WTC11 (cell line): ENCODE measurements around the gene HSPG2.
"Not testable (repeated sequence)": the region's sequence is repeated elsewhere in the genome, so short reads cannot be mapped to it uniquely, and the experiment has no call there.

Experiments used
- FOXJ3 ChIP-seq: sonication (generic); formaldehyde crosslinking; IDR thresholded peaks from 2 replicates; pipeline ENCODE4 v1.9.0; 2021; ENCODE audit warnings: missing genetic modification reagents, mild to moderate bottlenecking, borderline replicate concordance
- FOXK1 ChIP-seq: sonication (generic); formaldehyde crosslinking; IDR thresholded peaks from 2 replicates; pipeline ENCODE4 v1.8.0; 2022; ENCODE audit warnings: mild to moderate bottlenecking, moderate library complexity, missing genetic modification reagents
- HMGA2 ChIP-seq: fragments of 250-450 bp; sonication (Bioruptor Pico); IDR thresholded peaks from 2 replicates; pipeline ENCODE4 v1.4.0; 2021; ENCODE audit warnings: mild to moderate bottlenecking, moderate library complexity
- NFYB ChIP-seq: sonication (generic); formaldehyde crosslinking; conservative IDR thresholded peaks from 2 replicates; pipeline ENCODE4 v1.8.0; 2022; ENCODE audit warnings: low read depth, missing genetic modification reagents
- TF ChIP-seq, protein P1 (sequence below): sonication (generic); formaldehyde crosslinking; IDR thresholded peaks from 2 replicates; pipeline ENCODE4 v1.8.0; 2022; ENCODE audit warnings: mild to moderate bottlenecking, missing genetic modification reagents
- TF ChIP-seq, protein P2 (sequence below): fragments of 200-600 bp; IDR thresholded peaks from 2 replicates; pipeline ENCODE4 v1.8.0; 2022; ENCODE audit warnings: antibody characterized with exemption
- TF ChIP-seq, protein P3 (sequence below): sonication (generic); formaldehyde crosslinking; IDR thresholded peaks from 2 replicates; pipeline ENCODE4 v1.8.0; 2022; ENCODE audit warnings: mild to moderate bottlenecking, missing genetic modification reagents
- TF ChIP-seq, protein P4 (sequence below): sonication (generic); formaldehyde crosslinking; IDR thresholded peaks from 2 replicates; pipeline ENCODE4 v1.8.1; 2023; ENCODE audit warnings: mild to moderate bottlenecking, missing genetic modification reagents, moderate library complexity
- TF ChIP-seq, protein P5 (sequence below): sonication (generic); formaldehyde crosslinking; IDR thresholded peaks from 2 replicates; pipeline ENCODE4 v1.8.0; 2022; ENCODE audit warnings: mild to moderate bottlenecking, missing genetic modification reagents
- TF ChIP-seq, protein P6 (sequence below): sonication (generic); formaldehyde crosslinking; IDR thresholded peaks from 2 replicates; pipeline ENCODE4 v1.8.1; 2023; ENCODE audit warnings: mild to moderate bottlenecking, missing genetic modification reagents
- TF ChIP-seq, protein P7 (sequence below): sonication (generic); formaldehyde crosslinking; IDR thresholded peaks from 2 replicates; pipeline ENCODE4 v1.8.1; 2023; ENCODE audit warnings: mild to moderate bottlenecking, moderate library complexity, missing genetic modification reagents
- TF ChIP-seq, protein P8 (sequence below): sonication (generic); formaldehyde crosslinking; IDR thresholded peaks from 2 replicates; pipeline ENCODE4 v1.8.0; 2023; ENCODE audit warnings: missing genetic modification reagents
- TF ChIP-seq, protein P9 (sequence below): fragments of 250-450 bp; sonication (Bioruptor Pico); IDR thresholded peaks from 2 replicates; pipeline ENCODE4 v2.1.2; 2022; ENCODE audit warnings: mild to moderate bottlenecking, moderate library complexity

DNA sequence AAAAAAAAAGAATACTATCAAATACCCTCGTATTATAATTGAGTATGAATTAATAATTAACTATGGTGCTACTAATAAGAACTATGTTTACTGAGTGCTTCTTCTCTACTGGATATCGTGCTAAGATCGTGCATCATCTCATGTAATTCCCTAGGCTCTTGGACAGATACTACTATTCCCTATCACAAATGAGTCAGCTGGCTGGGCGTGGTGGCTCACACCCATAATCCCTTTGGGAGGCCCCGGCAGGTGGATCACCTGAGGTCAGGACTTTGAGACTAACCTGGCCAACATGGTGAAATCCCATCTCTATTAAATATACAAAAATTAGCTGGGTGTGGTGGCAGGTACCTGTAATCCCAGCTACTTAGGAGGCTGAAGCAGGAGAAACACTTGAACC lies 48.8 kb upstream of the HSPG2 start:
- TF ChIP-seq, protein P1, sequence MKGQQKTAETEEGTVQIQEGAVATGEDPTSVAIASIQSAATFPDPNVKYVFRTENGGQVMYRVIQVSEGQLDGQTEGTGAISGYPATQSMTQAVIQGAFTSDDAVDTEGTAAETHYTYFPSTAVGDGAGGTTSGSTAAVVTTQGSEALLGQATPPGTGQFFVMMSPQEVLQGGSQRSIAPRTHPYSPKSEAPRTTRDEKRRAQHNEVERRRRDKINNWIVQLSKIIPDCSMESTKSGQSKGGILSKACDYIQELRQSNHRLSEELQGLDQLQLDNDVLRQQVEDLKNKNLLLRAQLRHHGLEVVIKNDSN (CRISPR knock-in tag): not testable (repeated sequence)
- TF ChIP-seq, protein P2, sequence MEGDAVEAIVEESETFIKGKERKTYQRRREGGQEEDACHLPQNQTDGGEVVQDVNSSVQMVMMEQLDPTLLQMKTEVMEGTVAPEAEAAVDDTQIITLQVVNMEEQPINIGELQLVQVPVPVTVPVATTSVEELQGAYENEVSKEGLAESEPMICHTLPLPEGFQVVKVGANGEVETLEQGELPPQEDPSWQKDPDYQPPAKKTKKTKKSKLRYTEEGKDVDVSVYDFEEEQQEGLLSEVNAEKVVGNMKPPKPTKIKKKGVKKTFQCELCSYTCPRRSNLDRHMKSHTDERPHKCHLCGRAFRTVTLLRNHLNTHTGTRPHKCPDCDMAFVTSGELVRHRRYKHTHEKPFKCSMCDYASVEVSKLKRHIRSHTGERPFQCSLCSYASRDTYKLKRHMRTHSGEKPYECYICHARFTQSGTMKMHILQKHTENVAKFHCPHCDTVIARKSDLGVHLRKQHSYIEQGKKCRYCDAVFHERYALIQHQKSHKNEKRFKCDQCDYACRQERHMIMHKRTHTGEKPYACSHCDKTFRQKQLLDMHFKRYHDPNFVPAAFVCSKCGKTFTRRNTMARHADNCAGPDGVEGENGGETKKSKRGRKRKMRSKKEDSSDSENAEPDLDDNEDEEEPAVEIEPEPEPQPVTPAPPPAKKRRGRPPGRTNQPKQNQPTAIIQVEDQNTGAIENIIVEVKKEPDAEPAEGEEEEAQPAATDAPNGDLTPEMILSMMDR: not testable (repeated sequence)
- TF ChIP-seq, protein P3, sequence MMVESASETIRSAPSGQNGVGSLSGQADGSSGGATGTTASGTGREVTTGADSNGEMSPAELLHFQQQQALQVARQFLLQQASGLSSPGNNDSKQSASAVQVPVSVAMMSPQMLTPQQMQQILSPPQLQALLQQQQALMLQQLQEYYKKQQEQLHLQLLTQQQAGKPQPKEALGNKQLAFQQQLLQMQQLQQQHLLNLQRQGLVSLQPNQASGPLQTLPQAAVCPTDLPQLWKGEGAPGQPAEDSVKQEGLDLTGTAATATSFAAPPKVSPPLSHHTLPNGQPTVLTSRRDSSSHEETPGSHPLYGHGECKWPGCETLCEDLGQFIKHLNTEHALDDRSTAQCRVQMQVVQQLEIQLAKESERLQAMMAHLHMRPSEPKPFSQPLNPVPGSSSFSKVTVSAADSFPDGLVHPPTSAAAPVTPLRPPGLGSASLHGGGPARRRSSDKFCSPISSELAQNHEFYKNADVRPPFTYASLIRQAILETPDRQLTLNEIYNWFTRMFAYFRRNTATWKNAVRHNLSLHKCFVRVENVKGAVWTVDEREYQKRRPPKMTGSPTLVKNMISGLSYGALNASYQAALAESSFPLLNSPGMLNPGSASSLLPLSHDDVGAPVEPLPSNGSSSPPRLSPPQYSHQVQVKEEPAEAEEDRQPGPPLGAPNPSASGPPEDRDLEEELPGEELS: not testable (repeated sequence)
- TF ChIP-seq, protein P4, sequence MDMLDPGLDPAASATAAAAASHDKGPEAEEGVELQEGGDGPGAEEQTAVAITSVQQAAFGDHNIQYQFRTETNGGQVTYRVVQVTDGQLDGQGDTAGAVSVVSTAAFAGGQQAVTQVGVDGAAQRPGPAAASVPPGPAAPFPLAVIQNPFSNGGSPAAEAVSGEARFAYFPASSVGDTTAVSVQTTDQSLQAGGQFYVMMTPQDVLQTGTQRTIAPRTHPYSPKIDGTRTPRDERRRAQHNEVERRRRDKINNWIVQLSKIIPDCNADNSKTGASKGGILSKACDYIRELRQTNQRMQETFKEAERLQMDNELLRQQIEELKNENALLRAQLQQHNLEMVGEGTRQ (CRISPR knock-in tag): not testable (repeated sequence)
- TF ChIP-seq, protein P5, sequence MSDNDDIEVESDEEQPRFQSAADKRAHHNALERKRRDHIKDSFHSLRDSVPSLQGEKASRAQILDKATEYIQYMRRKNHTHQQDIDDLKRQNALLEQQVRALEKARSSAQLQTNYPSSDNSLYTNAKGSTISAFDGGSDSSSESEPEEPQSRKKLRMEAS (CRISPR knock-in tag): not testable (repeated sequence)
- TF ChIP-seq NFYB (CRISPR knock-in tag); FOXK1 (CRISPR knock-in tag); HMGA2 (CRISPR knock-in tag); FOXJ3: not testable (repeated sequence)
- TF ChIP-seq, protein P6, sequence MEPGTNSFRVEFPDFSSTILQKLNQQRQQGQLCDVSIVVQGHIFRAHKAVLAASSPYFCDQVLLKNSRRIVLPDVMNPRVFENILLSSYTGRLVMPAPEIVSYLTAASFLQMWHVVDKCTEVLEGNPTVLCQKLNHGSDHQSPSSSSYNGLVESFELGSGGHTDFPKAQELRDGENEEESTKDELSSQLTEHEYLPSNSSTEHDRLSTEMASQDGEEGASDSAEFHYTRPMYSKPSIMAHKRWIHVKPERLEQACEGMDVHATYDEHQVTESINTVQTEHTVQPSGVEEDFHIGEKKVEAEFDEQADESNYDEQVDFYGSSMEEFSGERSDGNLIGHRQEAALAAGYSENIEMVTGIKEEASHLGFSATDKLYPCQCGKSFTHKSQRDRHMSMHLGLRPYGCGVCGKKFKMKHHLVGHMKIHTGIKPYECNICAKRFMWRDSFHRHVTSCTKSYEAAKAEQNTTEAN (CRISPR knock-in tag): not testable (repeated sequence)
- TF ChIP-seq, protein P7, sequence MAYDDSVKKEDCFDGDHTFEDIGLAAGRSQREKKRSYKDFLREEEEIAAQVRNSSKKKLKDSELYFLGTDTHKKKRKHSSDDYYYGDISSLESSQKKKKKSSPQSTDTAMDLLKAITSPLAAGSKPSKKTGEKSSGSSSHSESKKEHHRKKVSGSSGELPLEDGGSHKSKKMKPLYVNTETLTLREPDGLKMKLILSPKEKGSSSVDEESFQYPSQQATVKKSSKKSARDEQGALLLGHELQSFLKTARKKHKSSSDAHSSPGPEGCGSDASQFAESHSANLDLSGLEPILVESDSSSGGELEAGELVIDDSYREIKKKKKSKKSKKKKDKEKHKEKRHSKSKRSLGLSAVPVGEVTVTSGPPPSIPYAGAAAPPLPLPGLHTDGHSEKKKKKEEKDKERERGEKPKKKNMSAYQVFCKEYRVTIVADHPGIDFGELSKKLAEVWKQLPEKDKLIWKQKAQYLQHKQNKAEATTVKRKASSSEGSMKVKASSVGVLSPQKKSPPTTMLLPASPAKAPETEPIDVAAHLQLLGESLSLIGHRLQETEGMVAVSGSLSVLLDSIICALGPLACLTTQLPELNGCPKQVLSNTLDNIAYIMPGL: not testable (repeated sequence)
- TF ChIP-seq, protein P8, sequence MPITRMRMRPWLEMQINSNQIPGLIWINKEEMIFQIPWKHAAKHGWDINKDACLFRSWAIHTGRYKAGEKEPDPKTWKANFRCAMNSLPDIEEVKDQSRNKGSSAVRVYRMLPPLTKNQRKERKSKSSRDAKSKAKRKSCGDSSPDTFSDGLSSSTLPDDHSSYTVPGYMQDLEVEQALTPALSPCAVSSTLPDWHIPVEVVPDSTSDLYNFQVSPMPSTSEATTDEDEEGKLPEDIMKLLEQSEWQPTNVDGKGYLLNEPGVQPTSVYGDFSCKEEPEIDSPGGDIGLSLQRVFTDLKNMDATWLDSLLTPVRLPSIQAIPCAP (CRISPR knock-in tag): not testable (repeated sequence)
- TF ChIP-seq, protein P9, sequence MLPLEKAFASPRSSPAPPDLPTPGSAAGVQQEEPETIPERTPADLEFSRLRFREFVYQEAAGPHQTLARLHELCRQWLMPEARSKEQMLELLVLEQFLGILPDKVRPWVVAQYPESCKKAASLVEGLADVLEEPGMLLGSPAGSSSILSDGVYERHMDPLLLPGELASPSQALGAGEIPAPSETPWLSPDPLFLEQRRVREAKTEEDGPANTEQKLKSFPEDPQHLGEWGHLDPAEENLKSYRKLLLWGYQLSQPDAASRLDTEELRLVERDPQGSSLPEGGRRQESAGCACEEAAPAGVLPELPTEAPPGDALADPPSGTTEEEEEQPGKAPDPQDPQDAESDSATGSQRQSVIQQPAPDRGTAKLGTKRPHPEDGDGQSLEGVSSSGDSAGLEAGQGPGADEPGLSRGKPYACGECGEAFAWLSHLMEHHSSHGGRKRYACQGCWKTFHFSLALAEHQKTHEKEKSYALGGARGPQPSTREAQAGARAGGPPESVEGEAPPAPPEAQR (CRISPR knock-in tag): not testable (repeated sequence)
